Tibial artery (tissue), 4 donors: Measurements from ENCODE around the gene BCL11B.

Source experiments
- DNase-seq, 2 donors: peaks; one replicate each; pipeline ENCODE4 v3.0.0-alpha.2; 2019
- H3K27ac ChIP-seq, 2 donors: fragments of 200-600 bp; sonication (generic) in 1 of 2; 1 replicate in 1 of 2; 2 replicates in 1 of 2; pipeline ENCODE4 v1.5.1; 2018 to 2019; ENCODE audit warnings: mild to moderate bottlenecking in 1 of 2
- H3K27me3 ChIP-seq, 2 donors: fragments of 200-600 bp; sonication (generic) in 1 of 2; one replicate each; pipeline versions ENCODE4 v1.5.1 to v1.6.0; 2016 to 2019
- H3K36me3 ChIP-seq, 3 donors: fragments of 200-600 bp; sonication (generic) in 2 of 3; one replicate each; pipeline ENCODE4 v1.5.1; 2016 to 2019; ENCODE audit warnings: mild to moderate bottlenecking in 2 of 3
- H3K4me1 ChIP-seq, 4 donors: fragments of 200-600 bp; sonication (generic) in 2 of 4; 1 replicate in 3 of 4; 2 replicates in 1 of 4; pipeline ENCODE4 v1.5.1; 2016 to 2019
- H3K4me3 ChIP-seq, 2 donors: fragments of 200-600 bp; sonication (generic) in 1 of 2; 1 replicate in 1 of 2; 2 replicates in 1 of 2; pipeline ENCODE4 v1.5.1; 2018 to 2019; ENCODE audit warnings: mild to moderate bottlenecking in 2 of 2
- H3K9me3 ChIP-seq, 3 donors: fragments of 200-600 bp; sonication (generic) in 1 of 3; one replicate each; pipeline ENCODE4 v1.5.1; 2016 to 2019
- CTCF ChIP-seq, 2 experiments: fragments of 200-600 bp in 1 of 2; fragments of 450-650 bp in 1 of 2; IDR thresholded peaks; one replicate each; pipeline ENCODE4 v1.5.1; 2017 to 2019; ENCODE audit warnings: antibody characterized with exemption in 2 of 2, mild to moderate bottlenecking in 1 of 2, moderate library complexity in 1 of 2
- intact Hi-C: fragments of 100-400 bp; cut with DNase I; formaldehyde crosslinking; loops from one replicate; pipeline ENCODE4 v1.15.0; 2023; ENCODE audit warnings: low total_unique reads

The BCL11B gene

DNA sequence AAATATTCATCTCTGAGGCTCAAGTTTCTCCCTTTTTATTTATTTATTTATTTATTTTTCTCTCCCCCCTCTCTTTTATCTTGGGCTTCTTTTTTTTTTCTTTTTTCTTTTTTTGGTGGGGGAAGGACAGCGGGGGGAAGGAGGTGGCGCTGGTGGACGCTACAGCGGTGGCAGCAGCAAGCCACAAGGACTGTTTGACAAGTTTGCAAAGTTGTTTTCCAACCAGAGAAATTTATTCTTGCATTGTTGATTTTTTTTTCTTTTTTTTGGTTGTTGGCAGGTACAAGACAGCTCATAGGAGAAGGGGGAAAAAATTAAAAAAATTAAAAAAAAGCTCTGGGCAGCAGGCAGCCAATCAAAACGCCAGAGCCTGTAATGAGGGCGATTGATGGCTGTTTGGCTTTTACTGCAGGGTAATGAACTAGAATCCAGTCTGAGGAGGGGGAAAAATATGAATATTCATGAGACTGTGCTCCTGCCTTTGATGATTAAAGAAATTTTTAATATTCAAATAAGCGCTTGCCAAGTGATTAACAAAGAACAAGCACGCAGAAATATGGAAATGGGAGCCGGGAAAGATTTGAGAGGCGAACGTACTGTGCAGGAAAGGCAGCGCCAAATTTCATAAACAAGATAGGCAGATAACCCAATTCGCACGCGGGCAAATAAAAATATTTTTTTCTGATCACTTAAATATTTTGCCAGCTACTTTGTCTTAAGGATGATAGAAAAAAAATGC is 36.2 kb downstream of the BCL11B start:
- no peak for TF ChIP-seq CTCF (IDR thresholded peaks at IDR 0.05)
- Histone ChIP-seq H3K4me3 (no peak overlapping the region), H3K36me3 (no peaks in the 10 kb centered on the region), H3K4me1 (peaks cover 0 to 9% (median 0%) of the 10 kb centered on the region in 4 donors), H3K27me3 (peaks cover 0 to 51% of the 10 kb centered on the region in 2 donors), H3K27ac (no peak overlapping the region), H3K9me3 (peaks cover 0 to 20% (median 9%) of the 10 kb centered on the region in 3 donors)
- DNase-seq, result no peak
- intact Hi-C loops, result no loop called here

DNA sequence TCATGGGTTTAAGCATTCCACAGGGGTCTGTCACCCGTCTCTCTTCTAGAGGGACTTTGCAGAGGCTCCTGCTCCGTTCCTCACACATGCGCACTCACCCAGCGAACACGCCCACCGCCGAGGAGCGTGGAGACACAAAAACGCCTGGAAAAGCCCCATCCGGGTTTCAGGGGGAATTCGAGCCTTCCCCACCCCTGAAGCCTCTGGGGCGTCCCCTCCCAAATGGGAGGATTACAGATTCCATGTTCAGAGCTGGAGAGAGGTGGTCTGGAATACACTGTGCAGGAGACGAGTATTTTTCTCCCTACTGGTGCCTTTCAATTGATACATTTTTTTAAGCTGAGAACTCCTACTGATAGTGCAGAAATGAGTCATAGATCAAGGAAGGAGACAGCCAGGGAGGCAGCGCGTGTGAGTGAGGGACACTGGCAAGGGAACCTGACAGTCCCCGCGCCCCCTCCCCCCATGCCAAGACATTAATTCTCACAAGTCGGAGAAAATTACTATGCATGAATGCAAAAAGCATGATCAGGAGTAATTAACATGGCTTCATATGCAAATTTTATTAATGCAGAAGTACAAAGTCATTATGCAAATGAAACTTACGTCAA is 36.9 kb downstream of the BCL11B start:
- no peak for TF ChIP-seq CTCF (IDR thresholded peaks at IDR 0.05)
- H3K27me3 ChIP-seq, result peaks cover 0 to 55% of the 10 kb centered on the region in 2 donors
- no peak overlapping the region for H3K27ac ChIP-seq
- no peak for DNase-seq
- H3K4me3 ChIP-seq, result no peak overlapping the region
- H3K4me1 ChIP-seq, result peaks cover 0 to 9% (median 0%) of the 10 kb centered on the region in 4 donors
- peaks cover 0 to 20% (median 9%) of the 10 kb centered on the region in 3 donors for H3K9me3 ChIP-seq
- H3K36me3 ChIP-seq, result no peaks in the 10 kb centered on the region
- intact Hi-C loops, result no loop called here

- Histone ChIP-seq H3K4me1 (peaks cover 0 to 9% (median 0%) of the 10 kb centered on the region in 4 donors), H3K27ac (no peak overlapping the region)
- intact Hi-C loops, result no loop called here
These were observed 37.6 kb downstream of the BCL11B start for GRCh38 chr14:99234355-99234754.

GRCh38 chr14:99233222-99234035 is 38.6 kb downstream of the BCL11B start:
- Histone ChIP-seq H3K4me1 (peaks cover 0 to 9% (median 0%) of the 10 kb centered on the region in 4 donors), H3K4me3 (no peak overlapping the region), H3K9me3 (peaks cover 0 to 20% (median 9%) of the 10 kb centered on the region in 3 donors), H3K27ac (no peak overlapping the region), H3K36me3 (no peaks in the 10 kb centered on the region), H3K27me3 (peaks cover 0 to 55% of the 10 kb centered on the region in 2 donors)
- intact Hi-C loops, result no loop called here
- no peak for TF ChIP-seq CTCF (IDR thresholded peaks at IDR 0.05)
- no peak for DNase-seq

More at GRCh38 chr14:99234355-99234754, 37.6 kb downstream of the BCL11B start:
- Histone ChIP-seq H3K9me3 (peaks cover 0 to 20% (median 9%) of the 10 kb centered on the region in 3 donors), H3K27me3 (peaks cover 0 to 55% of the 10 kb centered on the region in 2 donors), H3K36me3 (no peaks in the 10 kb centered on the region), H3K4me3 (no peak overlapping the region)
- no peak for TF ChIP-seq CTCF (IDR thresholded peaks at IDR 0.05)
- DNase-seq, result no peak

DNA sequence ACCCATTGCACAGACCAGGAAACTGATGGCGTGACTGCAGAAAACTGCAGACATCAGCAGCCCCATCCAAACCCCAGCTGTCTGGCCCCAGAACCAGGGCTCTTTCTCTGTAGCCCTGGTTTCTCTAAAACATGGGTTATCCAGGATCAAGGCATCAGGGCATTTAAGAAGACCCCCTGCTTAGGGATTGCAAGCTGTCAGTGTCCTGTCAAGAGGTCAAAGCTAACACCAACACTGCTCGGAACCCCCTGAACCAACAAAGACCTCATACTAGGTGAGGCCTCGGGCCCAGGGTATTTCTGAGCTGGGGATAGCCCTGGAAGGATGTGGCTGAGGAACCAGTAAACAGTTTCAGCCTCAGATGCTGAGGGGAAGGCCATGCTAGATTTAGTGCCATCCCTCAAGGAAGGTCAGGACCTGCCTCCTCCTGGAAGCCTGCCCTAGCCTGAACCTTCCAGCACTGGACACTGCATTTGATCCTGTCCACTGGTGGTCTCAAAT is 39.2 kb downstream of the BCL11B start:
- Histone ChIP-seq H3K36me3 (no peaks in the 10 kb centered on the region), H3K9me3 (peaks cover 0 to 20% (median 9%) of the 10 kb centered on the region in 3 donors), H3K27me3 (peaks cover 0 to 49% of the 10 kb centered on the region in 2 donors), H3K4me3 (no peak overlapping the region), H3K27ac (no peak overlapping the region), H3K4me1 (peaks cover 0 to 9% (median 0%) of the 10 kb centered on the region in 4 donors)
- no peak for TF ChIP-seq CTCF (IDR thresholded peaks at IDR 0.05)
- intact Hi-C loops, result no loop called here
- DNase-seq, result no peak
